Kidney epithelial cell (primary cell): ENCODE data around the gene SCLT1. TPM values are rescaled to one million over a fixed set of nuclear protein-coding genes. Genes with fewer than 3 reads are reported as not detected.

Experiments used
- DNase-seq: peaks from one replicate; pipeline ENCODE4 v3.0.0-alpha.2; 2010; ENCODE audit warnings: low read depth
- H3K27me3 ChIP-seq: 2 replicates; pipeline ENCODE4 v1.6.0; 2011; ENCODE audit warnings: low read length; ENCODE audit not compliant: control insufficient read depth, insufficient read depth
- H3K36me3 ChIP-seq: 2 replicates; pipeline ENCODE4 v1.5.1; 2011; ENCODE audit warnings: low read length; ENCODE audit not compliant: control insufficient read depth, insufficient read depth
- H3K4me3 ChIP-seq: 2 replicates; pipeline ENCODE4 v1.5.1; 2011; ENCODE audit warnings: low read depth, mild to moderate bottlenecking, control low read depth, low read length
- total RNA-seq: library from RNA; depleted of rRNA; stranded (reverse); fragments of >200 nt; gene quantifications from 2 replicates; pipeline ENCODE4 v1.2.3, GENCODE V29; 2015
- TF ChIP-seq, protein P1 (sequence below): IDR thresholded peaks from 2 replicates; pipeline ENCODE4 v1.5.1; 2011; ENCODE audit warnings: mild to moderate bottlenecking, moderate library complexity, low read length, control low read depth, inconsistent platforms; ENCODE audit not compliant: insufficient read depth, poor library complexity, severe bottlenecking

Gene SCLT1
- total RNA-seq, 1 donor from 2014 or later, result 6.5 TPM

DNA sequence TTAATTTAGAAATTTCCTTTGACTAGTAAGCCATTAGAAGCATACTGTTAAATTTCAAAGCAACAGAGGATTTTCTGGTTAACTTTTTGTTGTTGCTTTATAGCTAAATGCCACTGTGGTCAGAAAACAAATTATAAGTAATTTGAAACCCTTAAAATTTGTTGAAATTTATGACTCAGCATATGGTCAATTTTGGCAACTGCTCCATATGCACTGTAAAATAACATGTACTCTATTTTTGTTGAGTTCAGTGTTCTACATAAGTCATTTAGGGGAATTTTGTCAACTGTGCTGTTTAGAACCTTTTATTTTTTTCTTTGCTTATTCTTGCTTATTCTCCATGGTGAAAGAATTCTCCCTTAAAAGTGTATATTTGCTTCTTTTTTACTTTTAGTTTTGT lies 28.6 kb downstream of the SCLT1 start:
- DNase-seq, result no peak
- Histone ChIP-seq H3K4me3 (no peak overlapping the region), H3K27me3 (no peaks in the 10 kb centered on the region), H3K36me3 (peaks cover 1% of the 10 kb centered on the region)
- TF ChIP-seq, protein P1, sequence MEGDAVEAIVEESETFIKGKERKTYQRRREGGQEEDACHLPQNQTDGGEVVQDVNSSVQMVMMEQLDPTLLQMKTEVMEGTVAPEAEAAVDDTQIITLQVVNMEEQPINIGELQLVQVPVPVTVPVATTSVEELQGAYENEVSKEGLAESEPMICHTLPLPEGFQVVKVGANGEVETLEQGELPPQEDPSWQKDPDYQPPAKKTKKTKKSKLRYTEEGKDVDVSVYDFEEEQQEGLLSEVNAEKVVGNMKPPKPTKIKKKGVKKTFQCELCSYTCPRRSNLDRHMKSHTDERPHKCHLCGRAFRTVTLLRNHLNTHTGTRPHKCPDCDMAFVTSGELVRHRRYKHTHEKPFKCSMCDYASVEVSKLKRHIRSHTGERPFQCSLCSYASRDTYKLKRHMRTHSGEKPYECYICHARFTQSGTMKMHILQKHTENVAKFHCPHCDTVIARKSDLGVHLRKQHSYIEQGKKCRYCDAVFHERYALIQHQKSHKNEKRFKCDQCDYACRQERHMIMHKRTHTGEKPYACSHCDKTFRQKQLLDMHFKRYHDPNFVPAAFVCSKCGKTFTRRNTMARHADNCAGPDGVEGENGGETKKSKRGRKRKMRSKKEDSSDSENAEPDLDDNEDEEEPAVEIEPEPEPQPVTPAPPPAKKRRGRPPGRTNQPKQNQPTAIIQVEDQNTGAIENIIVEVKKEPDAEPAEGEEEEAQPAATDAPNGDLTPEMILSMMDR, result no peak

DNA sequence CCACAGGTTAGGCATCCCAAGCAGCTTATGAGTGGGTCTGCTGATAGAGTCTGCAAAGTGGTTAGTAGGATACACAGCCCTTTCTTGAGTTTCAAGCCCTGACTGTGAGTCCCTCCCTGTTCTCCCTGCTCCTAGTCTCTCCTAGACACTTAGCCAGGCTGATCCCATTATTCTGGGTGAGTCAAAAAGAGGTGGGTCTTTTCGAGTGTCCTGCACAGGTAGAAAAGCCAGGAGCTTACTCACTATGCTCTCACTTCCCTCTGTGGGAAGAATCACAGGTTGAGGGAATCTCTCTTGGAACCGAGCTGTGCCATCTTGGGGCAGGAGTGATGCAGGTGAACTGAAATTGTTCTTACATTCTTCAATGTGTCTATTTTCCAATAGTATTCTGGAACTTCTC lies 29.7 kb downstream of the SCLT1 start:
- Histone ChIP-seq H3K4me3 (no peak overlapping the region), H3K27me3 (no peaks in the 10 kb centered on the region), H3K36me3 (peaks cover 1% of the 10 kb centered on the region)
- TF ChIP-seq, protein P1, result no peak
- no peak for DNase-seq

DNA sequence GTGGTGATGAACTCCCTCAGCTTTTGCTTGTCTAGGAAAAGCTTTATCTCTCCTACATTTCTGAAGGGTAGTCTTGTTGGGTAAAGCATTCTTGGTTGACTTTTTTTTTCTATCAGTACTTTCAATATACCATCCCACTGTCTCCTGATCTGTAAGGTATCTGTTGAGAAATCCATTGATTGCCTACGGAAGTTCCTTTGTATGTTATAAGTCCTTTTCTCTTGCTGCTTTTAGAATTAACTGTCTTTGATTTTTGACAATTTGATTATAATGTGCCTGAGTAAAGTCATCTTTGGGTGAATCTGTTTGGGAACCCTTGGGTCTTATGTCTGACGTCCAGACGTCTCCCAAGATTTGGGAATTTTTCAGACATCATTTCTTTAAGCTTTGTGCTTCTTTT lies 30.8 kb downstream of the SCLT1 start:
- no peak for DNase-seq
- H3K4me3 ChIP-seq, result no peak overlapping the region
- H3K36me3 ChIP-seq, result peaks cover 1% of the 10 kb centered on the region
- TF ChIP-seq, protein P1, result no peak
- no peaks in the 10 kb centered on the region for H3K27me3 ChIP-seq

DNA sequence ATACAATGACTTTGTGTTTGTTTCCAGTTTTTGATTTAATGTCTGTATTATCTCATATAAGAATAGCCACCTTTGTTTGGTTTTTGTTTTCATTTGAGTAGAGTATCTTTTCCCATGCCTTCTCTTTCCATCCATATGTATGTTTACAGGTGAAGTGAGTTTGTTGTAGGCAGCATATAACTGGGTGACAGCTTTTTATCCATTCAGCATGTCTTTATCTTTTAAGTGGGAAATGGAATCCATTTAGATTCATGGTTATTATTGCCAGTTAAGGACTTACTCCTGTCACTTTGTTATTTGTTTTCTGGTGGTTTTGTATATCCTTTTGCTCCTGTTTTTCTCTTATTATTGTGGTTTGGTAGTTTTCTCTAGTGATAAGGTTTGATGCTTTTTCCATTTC lies 34.3 kb downstream of the SCLT1 start:
- no peak for DNase-seq
- H3K27me3 ChIP-seq, result no peaks in the 10 kb centered on the region
- TF ChIP-seq, protein P1, result no peak
- peaks cover 1% of the 10 kb centered on the region for H3K36me3 ChIP-seq
- H3K4me3 ChIP-seq, result no peak overlapping the region

DNA sequence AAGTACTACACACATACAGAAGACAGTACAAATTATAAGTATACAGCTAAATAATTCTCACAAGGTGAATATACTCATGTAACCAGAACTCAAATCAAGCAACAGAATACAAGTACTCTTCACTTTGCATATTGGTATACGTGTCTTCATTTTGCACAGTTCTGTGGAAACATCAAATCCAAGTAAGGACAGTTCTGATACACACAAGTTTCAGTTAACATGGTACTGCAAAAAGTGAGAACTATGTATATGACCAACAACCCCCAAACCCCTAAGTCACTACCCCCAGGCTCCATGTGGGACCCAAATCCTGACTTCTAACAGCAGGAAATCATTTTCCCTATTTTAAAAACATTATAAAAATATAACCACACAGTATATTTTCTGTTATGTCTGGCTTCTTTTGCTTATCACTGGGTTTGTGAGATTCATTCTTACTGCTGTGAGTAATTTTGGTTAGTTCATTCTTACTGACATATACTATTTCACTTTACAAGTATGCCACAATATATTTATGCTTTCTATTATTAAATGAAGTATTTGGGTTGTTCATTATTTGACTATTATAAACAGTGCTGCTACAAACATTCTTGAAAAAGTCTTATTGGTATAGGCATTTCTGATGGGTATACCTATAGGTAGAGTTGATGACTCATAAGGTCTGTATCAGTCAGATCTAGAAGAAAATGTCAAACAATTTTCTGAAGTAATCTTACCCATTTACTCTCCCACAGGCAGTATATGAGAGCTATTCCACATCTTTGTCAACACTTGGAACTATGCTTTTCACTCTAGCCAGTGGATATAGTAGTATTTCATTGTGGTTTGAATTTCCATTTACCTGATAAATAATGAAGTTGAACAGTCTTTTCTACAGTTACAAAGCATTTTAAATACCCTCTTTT lies 47.0 kb downstream of the SCLT1 start:
- no peaks in the 10 kb centered on the region for H3K27me3 ChIP-seq
- H3K4me3 ChIP-seq, result no peak overlapping the region
- TF ChIP-seq, protein P1, result no peak
- no peak for DNase-seq
- H3K36me3 ChIP-seq, result no peaks in the 10 kb centered on the region

DNA sequence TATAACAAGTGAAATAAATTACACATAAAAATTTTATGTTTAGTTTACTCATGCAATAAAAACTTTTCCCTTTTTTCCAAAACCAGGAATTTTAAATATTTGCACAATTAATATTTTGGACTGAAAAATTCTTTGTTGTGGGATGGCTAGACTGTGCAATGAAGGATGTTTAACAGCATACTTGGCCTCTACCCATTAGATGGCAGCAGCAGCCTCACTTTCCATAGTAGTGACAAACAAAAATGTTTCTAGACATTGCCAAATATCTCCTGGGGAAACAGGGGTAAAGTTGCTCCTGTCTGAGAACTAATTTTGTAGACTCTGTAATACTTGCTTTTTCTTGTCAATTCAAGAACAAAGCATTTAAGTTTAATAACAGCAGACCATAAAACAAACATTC lies 49.8 kb downstream of the SCLT1 start:
- Histone ChIP-seq H3K4me3 (no peak overlapping the region), H3K27me3 (no peaks in the 10 kb centered on the region), H3K36me3 (no peaks in the 10 kb centered on the region)
- DNase-seq, result no peak
- TF ChIP-seq, protein P1, result peak; percentile 8
